HL-60 (cell line): ENCODE results near the gene CHN2.

Experiments
- GABPA ChIP-seq: IDR thresholded peaks from 2 replicates; pipeline ENCODE4 v1.6.1; 2012; ENCODE audit warnings: low read depth
- POLR2AphosphoS5 ChIP-seq: IDR thresholded peaks from 2 replicates; pipeline ENCODE4 v1.6.1; 2012; ENCODE audit warnings: low read depth
- SPI1 ChIP-seq: IDR thresholded peaks from 2 replicates; pipeline ENCODE4 v1.6.1; 2012; ENCODE audit warnings: low read depth, mild to moderate bottlenecking, borderline replicate concordance
- TF ChIP-seq, protein P1 (sequence below): IDR thresholded peaks from one replicate; pipeline ENCODE4 v1.5.1; 2011; ENCODE audit warnings: low read length, control low read depth, inconsistent platforms; ENCODE audit not compliant: insufficient read depth

GRCh38 chr7:29277436-29278215 lies 83.1 kb downstream of the CHN2 start:
- TF ChIP-seq, protein P1, sequence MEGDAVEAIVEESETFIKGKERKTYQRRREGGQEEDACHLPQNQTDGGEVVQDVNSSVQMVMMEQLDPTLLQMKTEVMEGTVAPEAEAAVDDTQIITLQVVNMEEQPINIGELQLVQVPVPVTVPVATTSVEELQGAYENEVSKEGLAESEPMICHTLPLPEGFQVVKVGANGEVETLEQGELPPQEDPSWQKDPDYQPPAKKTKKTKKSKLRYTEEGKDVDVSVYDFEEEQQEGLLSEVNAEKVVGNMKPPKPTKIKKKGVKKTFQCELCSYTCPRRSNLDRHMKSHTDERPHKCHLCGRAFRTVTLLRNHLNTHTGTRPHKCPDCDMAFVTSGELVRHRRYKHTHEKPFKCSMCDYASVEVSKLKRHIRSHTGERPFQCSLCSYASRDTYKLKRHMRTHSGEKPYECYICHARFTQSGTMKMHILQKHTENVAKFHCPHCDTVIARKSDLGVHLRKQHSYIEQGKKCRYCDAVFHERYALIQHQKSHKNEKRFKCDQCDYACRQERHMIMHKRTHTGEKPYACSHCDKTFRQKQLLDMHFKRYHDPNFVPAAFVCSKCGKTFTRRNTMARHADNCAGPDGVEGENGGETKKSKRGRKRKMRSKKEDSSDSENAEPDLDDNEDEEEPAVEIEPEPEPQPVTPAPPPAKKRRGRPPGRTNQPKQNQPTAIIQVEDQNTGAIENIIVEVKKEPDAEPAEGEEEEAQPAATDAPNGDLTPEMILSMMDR = no peak
- TF ChIP-seq POLR2AphosphoS5 = no peak
- TF ChIP-seq GABPA = no peak
- TF ChIP-seq SPI1 = no peak
